ENCODE results near the gene GPRC5C.
A peak's percentile ranks its signal among the peaks of the same experiment; 100 is the strongest.

The GPRC5C gene

DNA sequence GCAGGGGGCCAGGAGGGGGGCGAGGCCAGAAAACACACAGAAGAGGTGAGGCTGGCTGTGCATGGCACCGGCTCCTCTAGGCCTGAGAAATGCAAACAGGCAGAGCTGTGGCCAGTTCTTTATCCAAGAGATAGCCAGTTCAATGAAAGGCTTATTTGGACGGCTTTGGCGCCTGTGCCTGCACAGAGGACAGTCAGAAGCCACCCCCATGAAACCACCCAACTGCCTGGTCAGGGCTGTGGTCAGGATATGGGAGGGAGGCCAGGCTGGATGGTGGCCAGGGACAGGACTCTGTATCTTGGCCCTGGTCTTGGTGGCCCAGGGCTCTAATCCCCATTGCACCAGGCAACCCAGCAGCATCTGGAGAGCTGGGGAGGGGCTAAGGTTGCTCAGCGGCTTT lies 24.5 kb upstream of the GPRC5C start:
- DNase-seq: no peak

DNA sequence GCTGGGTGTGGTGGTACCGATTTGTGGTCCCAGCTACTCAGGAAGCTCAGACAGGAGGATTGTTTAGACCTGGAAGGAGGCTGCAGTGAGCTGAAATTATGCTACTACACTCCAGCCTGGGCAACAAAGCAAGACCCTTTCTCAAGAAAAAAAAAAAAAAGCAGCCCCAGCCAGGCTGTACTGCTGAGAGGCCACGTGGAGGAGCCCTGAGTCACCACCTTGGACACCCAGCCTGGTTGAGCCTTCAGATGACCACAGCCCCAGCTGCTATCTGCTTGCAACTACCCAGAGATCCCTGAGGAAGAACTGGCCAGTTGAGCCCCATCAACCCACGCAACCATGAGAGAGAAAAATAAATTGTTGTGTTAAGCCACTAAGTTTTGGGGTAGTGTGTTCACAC lies 23.6 kb upstream of the GPRC5C start:
- DNase-seq: no peak

DNA sequence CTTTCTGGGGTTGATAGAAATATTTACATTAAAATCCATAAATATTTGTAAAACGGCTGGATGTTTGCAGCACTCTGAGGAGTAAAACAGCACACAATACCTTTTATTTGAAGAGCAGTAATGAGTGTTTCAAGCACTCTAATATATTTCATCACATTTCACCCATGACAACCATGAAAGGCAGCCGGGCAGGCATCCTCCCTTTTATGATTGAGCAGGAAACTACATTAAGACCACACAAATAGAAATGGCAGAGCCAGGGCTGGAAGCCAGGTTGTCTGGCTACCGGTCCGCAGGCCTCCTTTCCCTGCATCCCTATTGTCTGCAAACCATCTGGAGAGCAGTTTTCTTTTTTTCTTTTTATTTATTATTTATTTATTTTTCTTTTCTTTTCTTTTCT lies 23.1 kb upstream of the GPRC5C start:
- DNase-seq: no peak

DNA sequence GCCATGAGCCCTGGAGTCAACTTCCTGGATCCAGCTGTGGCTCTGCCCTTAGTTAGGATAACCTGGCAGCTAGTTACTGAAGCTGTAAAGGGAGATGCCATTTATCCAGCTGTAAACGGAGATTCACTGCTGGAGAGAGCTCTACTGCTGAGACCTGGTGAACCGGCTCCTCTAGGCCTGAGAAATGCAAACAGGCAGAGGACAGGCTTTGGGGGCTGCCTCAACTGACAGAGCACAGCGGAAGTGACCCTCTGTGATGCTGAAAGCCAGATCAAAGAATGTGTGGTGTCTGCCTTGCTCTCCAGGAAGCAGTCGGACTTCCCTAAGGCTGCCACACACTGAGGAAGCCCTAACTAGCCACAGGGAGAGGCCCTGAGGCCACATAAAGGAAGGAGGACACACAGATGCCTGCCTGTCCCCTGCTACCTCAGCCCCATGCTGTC lies 21.9 kb upstream of the GPRC5C start:
- no peak for DNase-seq

- DNase-seq: no peak
Observed at GRCh38 chr17:74412581-74412980, 19.3 kb upstream of the GPRC5C start.

DNA sequence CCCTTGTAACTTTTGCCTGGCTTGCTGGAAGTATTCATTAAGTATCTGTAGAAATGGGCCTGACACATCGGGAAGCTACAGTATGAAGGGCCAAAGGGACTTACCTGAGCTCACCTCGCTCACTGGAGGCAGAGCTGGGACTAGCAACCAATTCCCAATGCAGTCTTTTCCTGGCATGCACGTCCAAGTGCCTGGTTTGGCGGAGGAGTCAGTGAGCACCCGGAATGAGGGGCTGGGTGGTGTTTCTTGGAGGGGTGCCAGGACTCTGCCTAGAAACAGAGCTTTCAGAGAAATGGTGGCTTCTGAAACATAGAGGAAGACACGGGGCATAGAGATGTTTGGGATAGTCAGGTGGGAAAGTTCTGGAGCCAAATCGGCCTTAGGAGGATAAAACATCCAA lies 18.4 kb upstream of the GPRC5C start:
- no peak for DNase-seq

GRCh38 chr17:74414510-74414909 lies 17.4 kb upstream of the GPRC5C start:
- no peak for DNase-seq

GRCh38 chr17:74415608-74416396 lies 16.1 kb upstream of the GPRC5C start:
- DNase-seq: no peak

- DNase-seq: peak; percentile 18
Observed at GRCh38 chr17:74417178-74418045, 14.5 kb upstream of the GPRC5C start.

DNA sequence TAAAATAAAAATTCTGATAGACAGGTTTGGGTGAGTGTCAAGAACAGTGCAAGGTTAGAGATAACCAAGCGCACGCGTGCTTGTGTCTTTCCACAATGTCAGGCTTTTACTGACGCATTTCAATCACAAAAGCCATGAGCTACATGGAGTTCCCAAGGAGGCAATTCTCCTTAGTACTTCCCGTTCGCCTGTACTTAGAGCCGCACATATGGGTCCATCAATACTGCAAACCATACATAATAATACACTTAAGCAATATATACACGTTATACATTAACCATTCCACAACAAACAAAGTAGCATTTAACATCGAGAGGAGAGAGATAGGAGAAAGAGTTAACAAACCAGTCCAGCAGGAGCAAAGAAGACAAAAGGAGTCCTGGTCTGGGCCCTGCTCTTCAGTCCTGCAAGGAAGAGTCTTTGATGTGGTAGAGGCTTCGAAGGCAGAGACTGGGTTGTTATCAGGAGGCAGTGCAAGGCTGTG lies 11.9 kb upstream of the GPRC5C start:
- DNase-seq: no peak

- no peak for DNase-seq
Observed at GRCh38 chr17:74424117-74424516, 7.8 kb upstream of the GPRC5C start.

- no peak for DNase-seq
Observed at GRCh38 chr17:74424657-74425056, 7.2 kb upstream of the GPRC5C start.

- DNase-seq: no peak
Observed at GRCh38 chr17:74426551-74427047, 5.3 kb upstream of the GPRC5C start.

- DNase-seq: no peak
Observed at GRCh38 chr17:74427048-74427762, 4.7 kb upstream of the GPRC5C start.

GRCh38 chr17:74427763-74428153 lies 4.1 kb upstream of the GPRC5C start:
- DNase-seq: no peak

DNA sequence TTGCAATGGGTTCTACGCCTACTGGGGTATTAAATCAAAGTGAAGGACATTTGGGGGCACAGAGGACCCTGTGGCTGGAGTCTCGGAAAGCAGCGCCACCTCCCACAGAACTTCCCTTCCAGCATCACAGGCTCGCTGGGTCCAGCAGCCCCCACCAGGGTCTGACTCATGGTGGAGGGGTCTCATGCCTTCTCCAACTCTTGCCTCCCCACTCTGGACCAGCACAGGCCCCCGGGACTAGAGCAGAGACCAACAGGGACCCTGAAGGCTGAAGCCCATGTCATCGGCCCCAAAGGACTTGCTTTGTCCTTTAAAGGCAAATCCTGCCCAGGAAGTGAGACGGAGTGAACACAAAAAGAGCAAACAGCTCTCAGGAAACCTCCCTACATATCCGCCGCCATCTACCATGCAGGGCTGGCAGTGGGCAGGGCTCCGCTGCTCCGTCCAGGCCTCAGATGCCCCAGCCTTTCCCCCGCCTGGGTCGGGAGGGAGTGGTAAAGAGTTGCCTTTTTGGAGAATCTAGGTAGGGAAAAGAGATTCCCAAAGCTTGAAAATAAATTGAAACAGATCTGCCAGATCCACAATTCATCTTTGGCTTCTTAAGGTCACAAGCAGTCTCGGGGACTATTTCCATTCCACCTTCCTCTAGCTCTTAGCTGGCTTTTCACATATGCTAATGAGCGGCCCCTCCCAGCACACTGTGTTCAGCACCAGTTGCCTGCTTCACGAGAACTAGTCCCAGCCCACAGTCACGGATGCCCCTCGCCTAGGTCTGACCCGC lies 2.1 kb upstream of the GPRC5C start:
- DNase-seq: no peak

- DNase-seq: no peak
Observed at GRCh38 chr17:74430385-74430705, 1.5 kb upstream of the GPRC5C start.

DNA sequence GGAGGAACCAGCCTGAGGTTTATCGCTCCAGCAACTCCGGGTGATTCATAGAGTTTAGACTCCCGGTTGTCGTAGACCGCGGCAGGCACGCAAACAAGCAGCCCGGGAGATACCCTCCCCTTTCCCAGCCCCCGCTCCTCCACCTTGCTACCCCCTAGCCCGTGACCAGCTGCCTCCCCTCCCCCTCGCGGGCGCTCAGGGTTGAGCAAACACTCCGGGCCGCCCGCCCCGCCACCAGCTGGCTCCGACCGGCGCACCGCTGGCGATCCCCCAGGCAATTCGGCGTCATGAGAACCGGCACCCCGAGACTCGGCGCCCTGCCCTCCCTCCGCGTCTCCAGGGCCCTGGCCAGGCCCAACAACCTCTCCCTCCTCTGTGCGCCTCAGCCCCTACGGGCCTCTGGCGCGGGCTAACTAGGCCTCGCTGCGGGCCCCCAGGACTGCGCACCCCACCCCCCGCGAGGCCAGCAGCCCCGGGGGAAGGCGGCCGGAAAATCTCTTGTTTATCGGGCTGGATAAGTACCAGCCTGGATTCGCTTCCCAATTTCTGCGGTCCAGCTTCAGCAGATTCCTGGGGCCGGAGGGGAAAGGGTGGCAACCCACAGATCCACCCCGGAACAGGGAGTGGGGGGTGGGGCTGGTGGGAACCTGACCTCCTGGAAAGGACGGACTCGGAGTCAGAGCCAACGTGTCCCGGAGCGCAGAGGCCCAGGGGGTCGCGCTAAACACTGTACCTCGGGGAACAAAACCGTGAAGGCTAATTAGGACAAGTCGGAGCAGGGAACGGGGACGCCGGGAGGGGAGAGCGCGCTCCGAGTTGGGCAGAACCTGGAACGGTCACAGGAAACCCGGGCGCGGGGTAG lies 951 bp upstream of the GPRC5C start:
- DNase-seq: peak; percentile 46

GRCh38 chr17:74432424-74432690 lies 469 bp downstream of the GPRC5C start:
- no peak for DNase-seq

DNA sequence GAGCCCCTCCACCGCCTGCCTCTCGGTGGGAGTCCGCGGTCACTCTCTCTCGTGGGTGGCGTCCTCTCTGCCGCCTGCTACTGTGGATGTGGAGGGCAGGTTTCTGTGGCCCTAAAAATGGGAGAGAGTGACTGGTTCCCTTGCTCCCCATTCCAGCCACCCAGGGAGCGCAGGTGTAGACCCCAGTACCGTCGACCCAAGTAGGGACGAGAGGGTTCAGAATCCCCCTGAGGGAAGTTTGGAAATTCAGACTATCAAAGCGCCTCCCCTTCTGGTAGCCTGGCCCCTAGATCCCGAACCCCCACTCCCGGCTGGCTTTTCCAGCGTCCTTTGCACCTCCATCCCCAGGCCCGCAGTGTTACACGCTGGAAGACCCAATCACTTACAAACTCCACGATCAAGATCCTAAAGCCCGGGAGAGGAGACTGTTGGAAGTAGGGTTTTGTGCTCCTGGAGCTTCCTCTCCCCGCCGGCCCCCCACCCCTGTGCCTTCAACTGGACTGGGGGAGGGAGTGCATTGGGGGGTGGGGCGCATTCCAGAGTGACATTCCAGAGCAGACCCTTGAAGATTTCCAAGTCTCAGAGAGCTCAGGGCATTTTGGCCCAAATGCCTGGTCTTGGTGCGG lies 991 bp downstream of the GPRC5C start:
- DNase-seq: no peak

DNA sequence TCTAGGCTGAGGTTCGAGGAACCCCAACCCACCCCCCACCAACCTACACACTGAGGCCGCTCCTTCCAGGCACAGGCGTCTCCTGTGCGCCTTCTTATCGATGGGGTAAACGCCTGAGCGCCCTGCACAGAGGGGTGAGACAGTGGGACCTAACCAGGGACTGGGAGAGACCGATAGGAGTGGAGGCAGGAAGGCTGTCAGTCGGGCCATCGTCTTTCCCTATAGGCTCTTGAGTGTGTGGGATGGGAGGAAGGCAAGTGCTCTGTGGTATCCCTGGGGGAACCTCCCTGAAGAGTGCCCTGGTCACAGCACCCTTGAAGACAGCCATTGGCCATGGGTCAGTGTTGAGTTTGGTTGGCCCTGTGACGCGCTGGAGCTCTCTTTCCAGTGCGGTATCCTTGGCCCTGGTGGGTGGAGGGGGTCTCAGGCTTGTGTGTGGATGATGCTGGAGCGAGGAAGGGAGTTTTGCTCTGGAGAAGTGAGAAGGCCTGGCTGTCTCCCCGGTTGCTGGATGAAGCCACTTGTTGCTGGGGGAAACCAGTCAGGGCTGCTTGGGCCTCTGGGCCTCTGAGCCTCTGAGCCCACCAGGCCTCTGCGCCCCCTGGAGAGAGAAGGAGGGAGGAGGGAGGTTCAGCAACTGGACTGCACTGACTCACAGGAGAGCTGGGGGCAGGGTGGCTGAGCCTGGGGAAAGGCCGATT lies 1.7 kb downstream of the GPRC5C start:
- no peak for DNase-seq

All from stimulated activated CD4-positive, alpha-beta T cell treated with anti-CD3 and anti-CD28 coated beads, Interleukin-15, amount 100 ng/mL, for 24 hours (primary cell).